ENCODE measurements around the gene PIGH. TPM values are rescaled to one million over a fixed set of nuclear protein-coding genes. Genes with fewer than 3 reads are reported as not detected.

The PIGH gene
- total and polyA plus RNA-seq, 2 of the 13 experiments (the other 11 are each of a cell fraction or from before 2014, with no cell fraction given), result 30.0 to 43.5 TPM

GRCh38 chr14:67619446-67620216 lies 19.6 kb upstream of the PIGH start, which contains the start of gene ARG2 (continued):
- TF ChIP-seq ARID5B (CRISPR knock-in tag; IDR thresholded peaks at IDR 0.05) (peak; percentile 78), KDM2A (CRISPR knock-in tag; IDR thresholded peaks at IDR 0.05; ENCODE audit: borderline replicate concordance, low read depth) (peak; percentile 84), SAP130 (CRISPR knock-in tag; IDR thresholded peaks at IDR 0.05; ENCODE audit: low read depth) (peak; percentile 97), TCF7 (IDR thresholded peaks at IDR 0.05; ENCODE audit: low read depth) (peak; percentile 9; the same call in 1 of the 2 replicates), ZNF33A (CRISPR knock-in tag; IDR thresholded peaks at IDR 0.05; ENCODE audit: borderline replicate concordance) (0 out of 2 replicates have a peak, but pooled peaks have one; percentile 39), SP1 (IDR thresholded peaks at IDR 0.05) (no peak), SP1 (CRISPR knock-in tag; IDR thresholded peaks at IDR 0.05) (peak; percentile 91), TRIM22 (IDR thresholded peaks at IDR 0.05) (no peak), GLI4 (CRISPR knock-in tag; IDR thresholded peaks at IDR 0.05; ENCODE audit: borderline replicate concordance) (peak; percentile 55; the same call in 1 of the 2 replicates), ZNF382 (CRISPR knock-in tag; IDR thresholded peaks at IDR 0.05; ENCODE audit: borderline replicate concordance) (no peak), KLF9 (CRISPR knock-in tag; IDR thresholded peaks at IDR 0.05; ENCODE audit: low read depth) (peak; percentile 38; the same call in 1 of the 2 replicates), ZHX2 (IDR thresholded peaks at IDR 0.05; ENCODE audit: low read depth) (peak; percentile 95), ZHX2 (CRISPR knock-in tag; IDR thresholded peaks at IDR 0.05; ENCODE audit: borderline replicate concordance) (no peak), PHF20 (CRISPR knock-in tag; IDR thresholded peaks at IDR 0.05) (no peak), ZNF563 (CRISPR knock-in tag; IDR thresholded peaks at IDR 0.05) (no peak), KDM6A (CRISPR knock-in tag; IDR thresholded peaks at IDR 0.05; ENCODE audit: low read depth) (no peak), CCDC6 (CRISPR knock-in tag; IDR thresholded peaks at IDR 0.05) (peak; percentile 33; the same call in 1 of the 2 replicates), ASH2L (IDR thresholded peaks at IDR 0.05; ENCODE audit: insufficient read length, low read depth, low read length) (peak; percentile 37), SNAI1 (CRISPR knock-in tag; IDR thresholded peaks at IDR 0.05; ENCODE audit: borderline replicate concordance) (peak; percentile 50)

All from HepG2 (cell line).